Prostate gland (tissue), 2 donors: ENCODE measurements around the gene FMN1. TPM values are rescaled to one million over a fixed set of nuclear protein-coding genes. Genes with fewer than 3 reads are reported as not detected.

Experiments used
- DNase-seq: peaks from one replicate; pipeline ENCODE4 v3.0.0-alpha.2; 2019; ENCODE audit warnings: low spot score
- H3K27ac ChIP-seq, 2 donors: fragments of 200-600 bp; sonication (generic); 2 replicates each; pipeline ENCODE4 v1.5.1; 2017 to 2019
- H3K27me3 ChIP-seq: fragments of 200-600 bp; sonication (generic); replicated peaks from 2 replicates; pipeline ENCODE4 v1.5.1; 2019; ENCODE audit not compliant: insufficient read depth
- H3K36me3 ChIP-seq, 2 donors: fragments of 200-600 bp; sonication (generic); 1 replicate in 1 of 2; 2 replicates in 1 of 2; pipeline versions ENCODE4 v1.5.1 to v1.8.1; 2017 to 2019
- H3K4me1 ChIP-seq: fragments of 200-600 bp; sonication (generic); replicated peaks from 2 replicates; pipeline ENCODE4 v1.5.1; 2019
- H3K4me3 ChIP-seq, 2 donors: fragments of 200-600 bp; sonication (generic); 2 replicates each; pipeline ENCODE4 v1.5.1; 2017 to 2019
- H3K9me3 ChIP-seq: fragments of 200-600 bp; sonication (generic); 2 replicates; pipeline ENCODE4 v1.5.1; 2017
- POLR2A ChIP-seq: fragments of 450-650 bp; IDR thresholded peaks from one replicate; pipeline ENCODE4 v1.6.1; 2016; ENCODE audit warnings: antibody characterized with exemption, mild to moderate bottlenecking
- POLR2AphosphoS5 ChIP-seq: sonication (generic); formaldehyde crosslinking; IDR thresholded peaks from one replicate; pipeline ENCODE4 v1.6.1; 2017; ENCODE audit warnings: antibody characterized with exemption
- WGBS: methylation state at CpG from one replicate; pipeline ENCODE4 v1.1.5; 2018; 5-methylcytosine and 5-hydroxymethylcytosine counted together
- intact Hi-C: fragments of 100-400 bp; cut with DNase I; formaldehyde crosslinking; loops from one replicate; pipeline ENCODE4 v1.14.2; 2022
- total RNA-seq, 2 donors: library from RNA; depleted of rRNA; stranded (reverse); fragments of >200 nt; gene quantifications; one replicate each; pipeline ENCODE4 v1.1.0, GENCODE V29; 2016
- TF ChIP-seq, protein P1 (sequence below), 4 experiments: fragments of 200-600 bp in 2 of 4; fragments of 450-650 bp in 2 of 4; sonication (generic) in 2 of 4; IDR thresholded peaks; 1 replicate in 3 of 4; 2 replicates in 1 of 4; pipeline ENCODE4 v1.5.1; 2016 to 2019; ENCODE audit warnings: antibody characterized with exemption in 4 of 4, mild to moderate bottlenecking in 2 of 4, moderate library complexity in 2 of 4

FMN1 gene
- total RNA-seq, 2 donors from 2014 or later, result 7.1 to 32.5 TPM

DNA sequence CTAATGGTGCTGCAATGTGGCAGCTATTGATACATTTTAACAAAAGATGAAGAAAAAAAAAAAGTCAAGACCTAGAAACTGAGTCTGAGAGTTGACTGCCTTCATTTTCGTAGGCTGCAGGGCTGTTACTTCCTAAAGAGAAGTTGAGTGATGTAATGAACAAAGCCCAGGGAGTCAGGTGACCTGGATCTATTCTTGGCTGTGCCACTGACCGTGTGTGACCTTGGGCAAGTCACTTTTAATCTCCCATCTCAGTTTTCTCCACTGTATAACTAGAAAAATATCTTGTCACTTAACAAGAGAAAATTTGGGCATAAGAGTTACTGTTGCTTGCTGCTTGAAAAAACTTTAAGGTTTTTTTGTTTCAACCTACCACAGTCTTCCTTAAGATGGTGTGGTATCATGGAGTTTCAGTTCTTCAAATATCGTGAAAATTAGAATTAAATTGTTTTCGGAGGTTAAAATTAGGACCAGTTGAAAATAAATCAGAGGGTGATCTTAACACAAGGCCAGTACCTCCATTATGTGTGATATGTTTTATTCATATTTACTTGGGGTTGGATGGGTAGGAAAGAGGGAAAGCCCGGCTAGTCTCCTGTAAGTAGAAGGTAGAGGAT lies 5.8 kb downstream of the FMN1 start:
- no peak for TF ChIP-seq POLR2A
- TF ChIP-seq, protein P1, sequence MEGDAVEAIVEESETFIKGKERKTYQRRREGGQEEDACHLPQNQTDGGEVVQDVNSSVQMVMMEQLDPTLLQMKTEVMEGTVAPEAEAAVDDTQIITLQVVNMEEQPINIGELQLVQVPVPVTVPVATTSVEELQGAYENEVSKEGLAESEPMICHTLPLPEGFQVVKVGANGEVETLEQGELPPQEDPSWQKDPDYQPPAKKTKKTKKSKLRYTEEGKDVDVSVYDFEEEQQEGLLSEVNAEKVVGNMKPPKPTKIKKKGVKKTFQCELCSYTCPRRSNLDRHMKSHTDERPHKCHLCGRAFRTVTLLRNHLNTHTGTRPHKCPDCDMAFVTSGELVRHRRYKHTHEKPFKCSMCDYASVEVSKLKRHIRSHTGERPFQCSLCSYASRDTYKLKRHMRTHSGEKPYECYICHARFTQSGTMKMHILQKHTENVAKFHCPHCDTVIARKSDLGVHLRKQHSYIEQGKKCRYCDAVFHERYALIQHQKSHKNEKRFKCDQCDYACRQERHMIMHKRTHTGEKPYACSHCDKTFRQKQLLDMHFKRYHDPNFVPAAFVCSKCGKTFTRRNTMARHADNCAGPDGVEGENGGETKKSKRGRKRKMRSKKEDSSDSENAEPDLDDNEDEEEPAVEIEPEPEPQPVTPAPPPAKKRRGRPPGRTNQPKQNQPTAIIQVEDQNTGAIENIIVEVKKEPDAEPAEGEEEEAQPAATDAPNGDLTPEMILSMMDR (IDR thresholded peaks at IDR 0.05), result no peak
- TF ChIP-seq POLR2AphosphoS5, result no peak
- intact Hi-C loops, result no loop called here
- H3K4me1 ChIP-seq, result no peaks in the 10 kb centered on the region
- no peaks in the 10 kb centered on the region for H3K27me3 ChIP-seq
- H3K4me3 ChIP-seq, result no peak overlapping the region
- 87% methylated on average over 5 of the region's 5 CpGs for WGBS
- no peak for DNase-seq
- no peaks in the 10 kb centered on the region for H3K36me3 ChIP-seq
- H3K9me3 ChIP-seq, result no peaks in the 10 kb centered on the region
- no peak overlapping the region for H3K27ac ChIP-seq

DNA sequence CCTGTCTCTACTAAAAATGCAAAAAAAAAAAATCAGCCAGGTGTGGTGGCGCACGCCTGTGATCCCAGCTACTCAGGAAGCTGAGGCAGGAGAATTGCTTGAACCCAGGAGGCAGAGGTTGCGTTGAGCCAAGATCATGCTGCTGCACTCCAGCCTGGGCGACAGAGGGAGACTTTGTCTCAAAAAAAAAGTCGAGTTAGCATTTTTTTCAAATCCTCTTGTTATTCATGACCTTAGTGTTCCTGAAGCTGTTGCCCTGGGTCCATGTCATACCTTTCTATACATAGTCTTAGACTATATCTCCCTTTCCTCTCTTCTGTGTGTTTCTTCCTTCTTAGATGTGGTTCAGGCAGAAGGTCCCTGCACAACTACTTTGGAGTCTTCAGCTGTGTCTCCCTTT lies 6.4 kb downstream of the FMN1 start:
- Histone ChIP-seq H3K4me1 (no peaks in the 10 kb centered on the region), H3K27me3 (no peaks in the 10 kb centered on the region), H3K27ac (no peak overlapping the region), H3K36me3 (no peaks in the 10 kb centered on the region), H3K4me3 (no peak overlapping the region), H3K9me3 (no peaks in the 10 kb centered on the region)
- DNase-seq, result no peak
- 94% methylated on average over 5 of the region's 5 CpGs for WGBS
- TF ChIP-seq POLR2A (no peak), POLR2AphosphoS5 (no peak)
- TF ChIP-seq, protein P1 (IDR thresholded peaks at IDR 0.05), result no peak
- intact Hi-C loops, result no loop called here

DNA sequence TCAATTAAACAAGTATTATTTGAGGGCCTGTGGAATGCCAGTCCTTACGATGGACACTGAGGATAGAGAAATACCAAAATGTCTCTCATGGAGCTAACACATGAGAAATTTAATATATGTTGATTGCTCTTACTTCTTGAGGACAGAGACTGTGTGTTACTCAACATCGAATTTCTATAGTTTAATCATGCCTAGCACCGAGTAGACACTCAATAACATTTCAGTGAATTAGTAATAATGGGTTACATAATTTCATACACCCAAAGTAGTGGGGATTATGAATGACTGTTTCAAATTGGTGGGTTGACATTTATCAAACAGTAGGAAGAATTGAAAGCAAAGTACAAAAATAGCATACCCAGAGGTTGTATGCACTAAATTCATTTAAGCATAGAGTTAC lies 11.2 kb downstream of the FMN1 start:
- no peak for TF ChIP-seq POLR2AphosphoS5
- no peak for TF ChIP-seq POLR2A
- TF ChIP-seq, protein P1 (IDR thresholded peaks at IDR 0.05), result no peak
- no peaks in the 10 kb centered on the region for H3K9me3 ChIP-seq
- WGBS, result 90% methylated on average over 3 of the region's 3 CpGs
- no peak for DNase-seq
- no peaks in the 10 kb centered on the region for H3K4me1 ChIP-seq
- no peaks in the 10 kb centered on the region for H3K27me3 ChIP-seq
- no peak overlapping the region for H3K27ac ChIP-seq
- H3K4me3 ChIP-seq, result no peak overlapping the region
- intact Hi-C loops, result no loop called here
- H3K36me3 ChIP-seq, result no peaks in the 10 kb centered on the region

DNA sequence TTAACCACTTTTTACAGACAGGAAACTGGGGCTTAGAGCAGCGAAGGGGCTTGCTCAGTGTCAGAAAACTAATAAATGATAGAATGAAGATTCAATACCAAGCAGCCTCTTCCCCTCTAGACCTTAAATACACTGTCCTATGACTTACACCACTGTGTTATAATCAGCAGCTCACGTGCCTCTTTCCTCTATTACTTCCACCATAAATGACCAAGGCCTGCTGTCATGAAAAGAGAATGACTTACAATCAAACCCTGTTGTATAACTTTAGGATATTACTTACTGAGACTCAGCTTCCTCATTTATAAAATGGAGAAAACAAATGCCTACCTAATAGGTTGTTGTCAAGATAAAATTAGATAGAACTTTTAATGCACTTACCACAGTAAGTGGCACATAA lies 11.6 kb downstream of the FMN1 start:
- no peaks in the 10 kb centered on the region for H3K4me1 ChIP-seq
- H3K27ac ChIP-seq, result no peak overlapping the region
- H3K4me3 ChIP-seq, result no peak overlapping the region
- TF ChIP-seq POLR2AphosphoS5 (no peak), POLR2A (no peak)
- TF ChIP-seq, protein P1 (IDR thresholded peaks at IDR 0.05), result no peak
- no peaks in the 10 kb centered on the region for H3K36me3 ChIP-seq
- 79% methylated on average over 2 of the region's 2 CpGs for WGBS
- intact Hi-C loops, result no loop called here
- H3K9me3 ChIP-seq, result no peaks in the 10 kb centered on the region
- no peaks in the 10 kb centered on the region for H3K27me3 ChIP-seq
- no peak for DNase-seq

DNA sequence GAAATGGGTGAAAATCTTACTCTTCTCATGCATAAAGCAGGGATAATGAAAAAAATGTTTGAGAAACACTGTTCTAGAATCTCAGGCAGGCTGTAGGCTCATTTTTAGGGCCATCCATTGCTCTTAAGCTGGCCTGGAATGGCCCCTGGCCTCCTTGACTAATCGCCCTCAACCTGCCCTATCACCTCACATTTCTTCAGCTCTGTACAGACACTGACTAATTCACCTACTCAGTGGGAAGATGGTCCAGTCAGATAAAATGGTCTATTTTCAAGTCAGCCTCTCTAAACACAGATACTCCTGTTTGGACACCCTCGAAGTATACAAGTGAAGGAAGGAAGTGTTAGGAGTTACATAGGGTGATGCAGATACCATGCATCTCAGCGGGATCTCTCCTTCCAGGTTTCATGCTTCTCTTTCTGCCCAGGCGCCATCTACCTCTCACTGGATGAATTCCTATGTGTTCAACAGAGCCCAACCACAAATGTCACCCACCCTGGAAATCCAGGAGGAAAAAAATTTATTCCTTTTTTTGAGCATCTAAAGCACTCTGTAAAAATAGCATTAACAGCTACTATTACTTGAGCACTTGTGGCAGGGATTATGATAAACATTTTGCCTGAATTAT lies 12.1 kb downstream of the FMN1 start:
- 88% methylated on average over 4 of the region's 4 CpGs for WGBS
- no peaks in the 10 kb centered on the region for H3K36me3 ChIP-seq
- TF ChIP-seq, protein P1 (IDR thresholded peaks at IDR 0.05), result no peak
- TF ChIP-seq POLR2A (no peak), POLR2AphosphoS5 (no peak)
- no peaks in the 10 kb centered on the region for H3K27me3 ChIP-seq
- intact Hi-C loops, result no loop called here
- H3K4me1 ChIP-seq, result no peaks in the 10 kb centered on the region
- H3K4me3 ChIP-seq, result no peak overlapping the region
- H3K27ac ChIP-seq, result no peak overlapping the region
- H3K9me3 ChIP-seq, result no peaks in the 10 kb centered on the region
- no peak for DNase-seq
